ENCODE measurements around the gene MCC. TPM values are rescaled to one million over a fixed set of nuclear protein-coding genes. Genes with fewer than 3 reads are reported as not detected.

The MCC gene
- total and polyA plus RNA-seq, 2 of the 4 experiments (the other 2 are of a cell fraction) = 5.0 to 20.6 TPM

- POLR2A ChIA-PET (ENCODE audit: unreplicated experiment) = no interaction called here
These were observed 114.8 kb downstream of the MCC start for GRCh38 chr5:113373426-113373825.

More at GRCh38 chr5:113373426-113373825, 114.8 kb downstream of the MCC start:
- Histone ChIP-seq H4K20me1 (ENCODE audit: insufficient read depth, low read length) (no peaks in the 10 kb centered on the region), H3K9me1 (ENCODE audit: insufficient read depth, low read length) (no peaks in the 10 kb centered on the region), H3K4ac (ENCODE audit: low read depth, low read length) (no peak overlapping the region), H3K9me3 (ENCODE audit: control insufficient read depth, insufficient read depth, low read length) (no peaks in the 10 kb centered on the region), H3K4me2 (ENCODE audit: low read depth, low read length) (no peak overlapping the region), H2BK120ac (ENCODE audit: low read depth, low read length) (no peak overlapping the region), H2BK20ac (ENCODE audit: low read depth, low read length) (no peak overlapping the region), H2AFZ (replicated peaks; ENCODE audit: low read length, poor library complexity) (no peak overlapping the region), H2AK9ac (replicated peaks; ENCODE audit: low read depth, low read length, poor library complexity) (no peak overlapping the region), H3K14ac (replicated peaks; ENCODE audit: low read depth, low read length) (no peak overlapping the region), H3K56ac (ENCODE audit: extremely low read depth, insufficient read depth, low read length) (no peak overlapping the region), H2AK5ac (ENCODE audit: low read depth, low read length) (no peak overlapping the region), H3K36me3 (ENCODE audit: control insufficient read depth, insufficient read depth, low read length) (0 out of 2 replicates have a peak, but pooled peaks cover 2% of the 10 kb centered on the region), H3K9ac (ENCODE audit: low read depth, low read length) (no peak overlapping the region), H4K91ac (ENCODE audit: insufficient read depth, low read depth, low read length) (no peak overlapping the region), H4K8ac (ENCODE audit: low read depth in 2 of 2, low read length in 2 of 2) (no peak overlapping the region), H2BK15ac (ENCODE audit: low read depth, low read length) (no peak overlapping the region), H3K23ac (ENCODE audit: low read depth, low read length) (no peak overlapping the region), H3K27me3 (ENCODE audit: control insufficient read depth, insufficient read depth, low read length) (no peaks in the 10 kb centered on the region; the same call in 1 of the 2 replicates), H3K18ac (ENCODE audit: low read depth, low read length) (no peak overlapping the region), H3K27ac (ENCODE audit: insufficient read depth, low read length) (no peak overlapping the region), H2BK5ac (ENCODE audit: low read depth, low read length, poor library complexity, severe bottlenecking) (no peak overlapping the region), H3K4me1 (ENCODE audit: control insufficient read depth, insufficient read depth, low read length) (no peaks in the 10 kb centered on the region), H3K79me1 (ENCODE audit: low read depth in 1 of 2, low read length in 2 of 2) (no peaks in the 10 kb centered on the region), H4K5ac (ENCODE audit: low read depth, low read length) (no peak overlapping the region), H3K4me3 (ENCODE audit: insufficient read depth, low read depth, low read length) (no peak overlapping the region)
- TF ChIP-seq USF2 (IDR thresholded peaks at IDR 0.05; ENCODE audit: low read depth, low read length) (no peak), RAD21 (IDR thresholded peaks at IDR 0.05; ENCODE audit: low read length) (no peak), CEBPB (IDR thresholded peaks at IDR 0.05; ENCODE audit: low read depth, low read length) (no peak), CTCF (conservative IDR thresholded peaks at IDR 0.05; ENCODE audit: low read depth, low read length) (no peak)
- CTCF ChIA-PET = no interaction called here
- dilution Hi-C loops (cut with HindIII; ENCODE audit: low sequenced_read_pairs, unreplicated experiment) (no loop called here), intact Hi-C loops (cut with micrococcal nuclease) (no loop called here), in situ Hi-C loops (cut with MboI; ENCODE audit: low sequenced_read_pairs) (loop anchor here (10.0 kb wide), 1 partner anchor 231 kb away; no protein-coding TSS in a partner anchor)
- ATAC-seq (ENCODE audit: low read depth) (no peak), DNase-seq (no peak)
- BruUV-seq (replicated peaks) = no TSS peak
- no CpG with 5 or more reads among the region's 3 CpGs for WGBS, 2 experiments (ENCODE audit: extremely low coverage in 2 of 2, insufficient read length in 1 of 2)
